ENCODE results near the gene PTGS2.

Gene PTGS2

GRCh38 chr1:186680245-186681061 is at the start of gene PTGS2:
PTGS2 (minus strand) TSS chr1:186680423; CDS start chr1:186680290, 133 bp downstream.
- peak in 45 of 56 donors; percentile 5 to 78 (median 39) for DNase-seq

- no peak for DNase-seq
Measured at GRCh38 chr1:186722711-186723309, 42.6 kb upstream of the PTGS2 start.

GRCh38 chr1:186717286-186717685 is 37.1 kb upstream of the PTGS2 start:
- no peak for DNase-seq

GRCh38 chr1:186715887-186716809 is 35.9 kb upstream of the PTGS2 start:
- no peak for DNase-seq

- no peak for DNase-seq
Measured at GRCh38 chr1:186710696-186711095, 30.5 kb upstream of the PTGS2 start.

GRCh38 chr1:186708694-186709097 is 28.5 kb upstream of the PTGS2 start:
- no peak for DNase-seq

- no peak for DNase-seq
Measured at GRCh38 chr1:186703209-186703766, 23.1 kb upstream of the PTGS2 start.

- no peak for DNase-seq
Measured at GRCh38 chr1:186700722-186701121, 20.5 kb upstream of the PTGS2 start.

- DNase-seq: no peak
Measured at GRCh38 chr1:186699519-186699918, 19.3 kb upstream of the PTGS2 start.

GRCh38 chr1:186689907-186690306 is 9.7 kb upstream of the PTGS2 start:
- no peak for DNase-seq

GRCh38 chr1:186689376-186689775 is 9.2 kb upstream of the PTGS2 start:
- no peak for DNase-seq

- no peak for DNase-seq
Measured at GRCh38 chr1:186683652-186684410, 3.6 kb upstream of the PTGS2 start.

- DNase-seq: no peak
Measured at GRCh38 chr1:186682736-186683135, 2.5 kb upstream of the PTGS2 start.

- no peak for DNase-seq
Measured at GRCh38 chr1:186681801-186682200, 1.6 kb upstream of the PTGS2 start.

- DNase-seq: no peak
Measured at GRCh38 chr1:186681121-186681520, 898 bp upstream of the PTGS2 start.

GRCh38 chr1:186679924-186680244 is 339 bp downstream of the PTGS2 start:
- peak in 2 of 56 donors; percentile 28 to 60 for DNase-seq

- no peak for DNase-seq
Measured at GRCh38 chr1:186678155-186678554, 2.1 kb downstream of the PTGS2 start.

GRCh38 chr1:186672596-186672995 is 7.6 kb downstream of the PTGS2 start:
- no peak for DNase-seq

GRCh38 chr1:186672131-186672530 is 8.1 kb downstream of the PTGS2 start:
- no peak for DNase-seq

- no peak for DNase-seq
Measured at GRCh38 chr1:186671136-186671825, 8.9 kb downstream of the PTGS2 start.

Data from amygdala (tissue), 56 donors.